Stomach (tissue), 4 donors: ENCODE results near the gene B3GNT7.

Experiments used
- EP300 ChIP-seq: sonication (generic); formaldehyde crosslinking; IDR thresholded peaks from one replicate; pipeline ENCODE4 v1.6.1; 2017; ENCODE audit warnings: antibody characterized with exemption
- POLR2A ChIP-seq, 4 donors: fragments of 450-650 bp; IDR thresholded peaks; one replicate each; pipeline ENCODE4 v1.6.1; 2016; ENCODE audit warnings: antibody characterized with exemption in 4 of 4, control low read depth in 2 of 4, mild to moderate bottlenecking in 1 of 4, moderate library complexity in 1 of 4
- POLR2AphosphoS5 ChIP-seq, 3 donors: sonication (generic); formaldehyde crosslinking; IDR thresholded peaks; one replicate each; pipeline ENCODE4 v1.6.1; 2016; ENCODE audit warnings: antibody characterized with exemption in 3 of 3
- TF ChIP-seq, protein P1 (sequence below), 7 experiments: fragments of 450-650 bp in 4 of 7; fragments of 200-600 bp in 3 of 7; sonication (generic) in 3 of 7; IDR thresholded peaks; one replicate each; pipeline ENCODE4 v1.5.1; 2016 to 2019; ENCODE audit warnings: antibody characterized with exemption in 7 of 7, control low read depth in 2 of 7, mild to moderate bottlenecking in 1 of 7

DNA sequence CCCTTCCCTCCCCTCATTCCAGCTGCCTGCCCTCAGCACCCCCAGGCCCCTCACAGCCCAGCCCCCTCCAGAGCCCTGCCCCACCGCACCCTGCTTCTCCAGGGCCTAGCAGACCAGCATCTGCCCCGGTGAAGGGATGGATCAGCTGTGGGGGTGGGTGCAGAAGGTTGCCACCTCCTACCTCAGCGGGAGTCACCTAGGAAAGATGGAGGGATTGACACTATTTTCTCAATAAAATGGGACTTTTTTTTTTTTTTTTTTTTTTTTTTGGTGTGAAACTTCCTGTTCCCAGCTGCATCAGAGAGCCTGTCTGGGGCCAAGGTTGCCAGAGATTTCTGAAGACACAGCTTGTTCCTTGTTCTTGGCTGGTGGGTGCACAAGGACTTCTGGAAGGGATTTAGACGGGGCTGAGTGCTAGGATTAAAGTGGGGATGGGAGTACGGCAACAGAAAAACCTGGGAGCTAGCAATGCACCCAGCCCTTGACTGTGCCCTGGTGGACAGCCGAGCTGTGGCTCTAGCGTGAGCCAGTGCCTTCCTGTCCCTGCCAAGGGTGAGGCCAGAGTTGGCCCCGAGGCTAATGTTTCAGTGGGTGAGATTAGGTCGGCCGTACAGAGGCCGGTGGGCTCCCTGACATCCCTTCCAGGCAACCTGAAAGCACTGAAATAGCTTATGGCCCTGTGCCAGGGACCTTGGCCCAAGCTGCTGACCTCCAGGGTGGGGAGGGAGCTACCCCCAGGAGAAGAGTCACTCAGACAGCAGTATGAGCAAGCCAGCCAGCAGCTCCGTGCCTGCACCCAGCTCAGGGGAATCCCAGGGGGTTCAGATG is 4.6 kb downstream of the B3GNT7 start:
- TF ChIP-seq, protein P1, sequence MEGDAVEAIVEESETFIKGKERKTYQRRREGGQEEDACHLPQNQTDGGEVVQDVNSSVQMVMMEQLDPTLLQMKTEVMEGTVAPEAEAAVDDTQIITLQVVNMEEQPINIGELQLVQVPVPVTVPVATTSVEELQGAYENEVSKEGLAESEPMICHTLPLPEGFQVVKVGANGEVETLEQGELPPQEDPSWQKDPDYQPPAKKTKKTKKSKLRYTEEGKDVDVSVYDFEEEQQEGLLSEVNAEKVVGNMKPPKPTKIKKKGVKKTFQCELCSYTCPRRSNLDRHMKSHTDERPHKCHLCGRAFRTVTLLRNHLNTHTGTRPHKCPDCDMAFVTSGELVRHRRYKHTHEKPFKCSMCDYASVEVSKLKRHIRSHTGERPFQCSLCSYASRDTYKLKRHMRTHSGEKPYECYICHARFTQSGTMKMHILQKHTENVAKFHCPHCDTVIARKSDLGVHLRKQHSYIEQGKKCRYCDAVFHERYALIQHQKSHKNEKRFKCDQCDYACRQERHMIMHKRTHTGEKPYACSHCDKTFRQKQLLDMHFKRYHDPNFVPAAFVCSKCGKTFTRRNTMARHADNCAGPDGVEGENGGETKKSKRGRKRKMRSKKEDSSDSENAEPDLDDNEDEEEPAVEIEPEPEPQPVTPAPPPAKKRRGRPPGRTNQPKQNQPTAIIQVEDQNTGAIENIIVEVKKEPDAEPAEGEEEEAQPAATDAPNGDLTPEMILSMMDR (IDR thresholded peaks at IDR 0.05), result peak in 2 of 7 experiments; percentile 5 to 8
- TF ChIP-seq EP300 (no peak), POLR2AphosphoS5 (IDR thresholded peaks at IDR 0.05) (no peak), POLR2A (IDR thresholded peaks at IDR 0.05) (no peak)
